ENCODE results near the gene C17orf67.

C17orf67 gene

GRCh38 chr17:56804454-56804853 is 29.3 kb downstream of the C17orf67 start:
- DNase-seq = no peak

- no peak for DNase-seq
Measured at GRCh38 chr17:56803071-56803470, 30.6 kb downstream of the C17orf67 start.

- DNase-seq = no peak
Measured at GRCh38 chr17:56801459-56802178, 32.1 kb downstream of the C17orf67 start.

- DNase-seq = no peak
Measured at GRCh38 chr17:56798916-56799315, 34.8 kb downstream of the C17orf67 start.

- no peak for DNase-seq
Measured at GRCh38 chr17:56796536-56796935, 37.2 kb downstream of the C17orf67 start.

GRCh38 chr17:56795221-56795865 is 38.4 kb downstream of the C17orf67 start:
- DNase-seq = no peak

GRCh38 chr17:56793957-56794356 is 39.8 kb downstream of the C17orf67 start:
- DNase-seq = no peak

- DNase-seq = no peak
Measured at GRCh38 chr17:56793531-56793930, 40.2 kb downstream of the C17orf67 start.

GRCh38 chr17:56792267-56792666 is 41.5 kb downstream of the C17orf67 start:
- no peak for DNase-seq

GRCh38 chr17:56786989-56787482 is 46.7 kb downstream of the C17orf67 start:
- peak; percentile 62 to 67 for DNase-seq

- peak in 1 of 2 experiments; percentile 22 for DNase-seq
Measured at GRCh38 chr17:56785997-56786680, 47.6 kb downstream of the C17orf67 start.

- DNase-seq = peak in 1 of 2 experiments; percentile 22
Measured at GRCh38 chr17:56785405-56785804, 48.3 kb downstream of the C17orf67 start.

- DNase-seq = no peak
Measured at GRCh38 chr17:56782338-56782737, 51.4 kb downstream of the C17orf67 start.

- DNase-seq = no peak
Measured at GRCh38 chr17:56781906-56782305, 51.8 kb downstream of the C17orf67 start.

GRCh38 chr17:56779898-56780777 is 53.6 kb downstream of the C17orf67 start:
- DNase-seq = peak; percentile 91 to 95

GRCh38 chr17:56779322-56779721 is 54.4 kb downstream of the C17orf67 start:
- DNase-seq = no peak

GRCh38 chr17:56778898-56779297 is 54.8 kb downstream of the C17orf67 start:
- DNase-seq = no peak

- no peak for DNase-seq
Measured at GRCh38 chr17:56777859-56778258, 55.9 kb downstream of the C17orf67 start.

GRCh38 chr17:56774650-56775049 is 59.1 kb downstream of the C17orf67 start:
- DNase-seq = no peak

GRCh38 chr17:56773124-56773523 is 60.6 kb downstream of the C17orf67 start:
- no peak for DNase-seq

GRCh38 chr17:56772442-56772841 is 61.3 kb downstream of the C17orf67 start:
- DNase-seq = no peak

- DNase-seq = no peak
Measured at GRCh38 chr17:56771975-56772374, 61.7 kb downstream of the C17orf67 start.

GRCh38 chr17:56771563-56771962 is 62.2 kb downstream of the C17orf67 start:
- DNase-seq = no peak
